Measurements from ENCODE around the gene NAP1L1.

The NAP1L1 gene

DNA sequence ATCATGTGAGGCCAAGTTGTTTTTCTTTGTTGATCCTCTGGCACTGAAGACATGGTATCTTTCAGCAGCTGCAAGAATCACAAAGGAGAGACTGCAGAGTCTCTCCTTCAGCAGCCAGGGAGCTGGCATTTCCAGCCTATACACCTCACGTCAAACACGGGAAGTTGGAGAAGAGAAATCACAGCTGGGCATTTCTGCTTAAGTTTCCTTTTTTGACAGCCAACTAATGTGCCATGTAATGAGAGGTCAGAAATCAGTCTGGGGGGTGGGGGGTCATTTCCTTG is 81.2 kb downstream of the NAP1L1 start:
- DNase-seq (ENCODE audit: low read depth in 1 of 2, low spot score in 1 of 2): no peak
- H3K4me3 ChIP-seq (replicated peaks; ENCODE audit: insufficient read depth, low read length): no peak overlapping the region
- H3K27ac ChIP-seq (replicated peaks): no peak overlapping the region
- no peaks in the 10 kb centered on the region for H3K27me3 ChIP-seq (ENCODE audit: insufficient read depth, poor library complexity, severe bottlenecking)
- TF ChIP-seq, protein P1, sequence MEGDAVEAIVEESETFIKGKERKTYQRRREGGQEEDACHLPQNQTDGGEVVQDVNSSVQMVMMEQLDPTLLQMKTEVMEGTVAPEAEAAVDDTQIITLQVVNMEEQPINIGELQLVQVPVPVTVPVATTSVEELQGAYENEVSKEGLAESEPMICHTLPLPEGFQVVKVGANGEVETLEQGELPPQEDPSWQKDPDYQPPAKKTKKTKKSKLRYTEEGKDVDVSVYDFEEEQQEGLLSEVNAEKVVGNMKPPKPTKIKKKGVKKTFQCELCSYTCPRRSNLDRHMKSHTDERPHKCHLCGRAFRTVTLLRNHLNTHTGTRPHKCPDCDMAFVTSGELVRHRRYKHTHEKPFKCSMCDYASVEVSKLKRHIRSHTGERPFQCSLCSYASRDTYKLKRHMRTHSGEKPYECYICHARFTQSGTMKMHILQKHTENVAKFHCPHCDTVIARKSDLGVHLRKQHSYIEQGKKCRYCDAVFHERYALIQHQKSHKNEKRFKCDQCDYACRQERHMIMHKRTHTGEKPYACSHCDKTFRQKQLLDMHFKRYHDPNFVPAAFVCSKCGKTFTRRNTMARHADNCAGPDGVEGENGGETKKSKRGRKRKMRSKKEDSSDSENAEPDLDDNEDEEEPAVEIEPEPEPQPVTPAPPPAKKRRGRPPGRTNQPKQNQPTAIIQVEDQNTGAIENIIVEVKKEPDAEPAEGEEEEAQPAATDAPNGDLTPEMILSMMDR (IDR thresholded peaks at IDR 0.05; ENCODE audit: insufficient read depth, low read length): no peak
- TF ChIP-seq GABPA (IDR thresholded peaks at IDR 0.05; ENCODE audit: low read depth) (no peak), SPI1 (IDR thresholded peaks at IDR 0.05; ENCODE audit: borderline replicate concordance, low read depth) (no peak), POLR2AphosphoS5 (IDR thresholded peaks at IDR 0.05; ENCODE audit: low read depth) (no peak)
- TF ChIP-seq, protein P2, sequence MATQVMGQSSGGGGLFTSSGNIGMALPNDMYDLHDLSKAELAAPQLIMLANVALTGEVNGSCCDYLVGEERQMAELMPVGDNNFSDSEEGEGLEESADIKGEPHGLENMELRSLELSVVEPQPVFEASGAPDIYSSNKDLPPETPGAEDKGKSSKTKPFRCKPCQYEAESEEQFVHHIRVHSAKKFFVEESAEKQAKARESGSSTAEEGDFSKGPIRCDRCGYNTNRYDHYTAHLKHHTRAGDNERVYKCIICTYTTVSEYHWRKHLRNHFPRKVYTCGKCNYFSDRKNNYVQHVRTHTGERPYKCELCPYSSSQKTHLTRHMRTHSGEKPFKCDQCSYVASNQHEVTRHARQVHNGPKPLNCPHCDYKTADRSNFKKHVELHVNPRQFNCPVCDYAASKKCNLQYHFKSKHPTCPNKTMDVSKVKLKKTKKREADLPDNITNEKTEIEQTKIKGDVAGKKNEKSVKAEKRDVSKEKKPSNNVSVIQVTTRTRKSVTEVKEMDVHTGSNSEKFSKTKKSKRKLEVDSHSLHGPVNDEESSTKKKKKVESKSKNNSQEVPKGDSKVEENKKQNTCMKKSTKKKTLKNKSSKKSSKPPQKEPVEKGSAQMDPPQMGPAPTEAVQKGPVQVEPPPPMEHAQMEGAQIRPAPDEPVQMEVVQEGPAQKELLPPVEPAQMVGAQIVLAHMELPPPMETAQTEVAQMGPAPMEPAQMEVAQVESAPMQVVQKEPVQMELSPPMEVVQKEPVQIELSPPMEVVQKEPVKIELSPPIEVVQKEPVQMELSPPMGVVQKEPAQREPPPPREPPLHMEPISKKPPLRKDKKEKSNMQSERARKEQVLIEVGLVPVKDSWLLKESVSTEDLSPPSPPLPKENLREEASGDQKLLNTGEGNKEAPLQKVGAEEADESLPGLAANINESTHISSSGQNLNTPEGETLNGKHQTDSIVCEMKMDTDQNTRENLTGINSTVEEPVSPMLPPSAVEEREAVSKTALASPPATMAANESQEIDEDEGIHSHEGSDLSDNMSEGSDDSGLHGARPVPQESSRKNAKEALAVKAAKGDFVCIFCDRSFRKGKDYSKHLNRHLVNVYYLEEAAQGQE (IDR thresholded peaks at IDR 0.05; ENCODE audit: insufficient replicate concordance, low read depth): no peak

DNA sequence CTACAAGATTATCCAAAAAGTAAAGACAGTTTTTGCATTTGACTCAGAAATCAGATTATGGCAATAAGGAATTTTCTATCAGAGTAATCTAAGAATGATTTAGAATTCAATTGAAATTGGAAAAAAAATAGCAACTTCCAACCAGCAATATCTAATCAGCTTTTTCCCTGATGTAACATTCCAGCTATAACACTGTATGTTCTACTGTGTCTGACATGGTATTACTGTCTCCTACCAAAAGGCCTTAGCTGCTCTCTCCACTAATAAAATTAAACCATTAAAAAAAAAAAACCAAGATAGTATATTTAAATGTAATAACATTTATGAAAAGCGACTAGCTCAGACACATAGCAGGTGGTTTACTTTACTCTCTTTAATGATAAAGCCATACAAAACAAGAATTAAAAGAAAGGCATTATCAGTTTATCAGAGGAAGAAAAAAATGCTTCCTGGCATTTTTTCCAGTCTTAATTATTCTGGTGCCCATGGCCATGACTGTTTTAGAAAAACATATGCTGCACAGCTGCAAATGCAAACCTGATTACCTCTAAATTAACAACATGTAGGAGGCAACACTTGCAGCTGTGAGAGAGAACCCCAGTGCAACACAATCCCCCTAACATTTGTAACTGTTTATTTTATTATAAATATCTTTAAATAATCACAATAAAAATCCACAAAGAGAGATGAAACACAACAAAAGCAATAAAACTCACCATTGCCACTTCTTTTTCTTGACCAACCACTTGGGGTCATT is 81.7 kb downstream of the NAP1L1 start:
- Histone ChIP-seq H3K4me3 (replicated peaks; ENCODE audit: insufficient read depth, low read length) (no peak overlapping the region), H3K27ac (replicated peaks) (no peak overlapping the region), H3K27me3 (ENCODE audit: insufficient read depth, poor library complexity, severe bottlenecking) (no peaks in the 10 kb centered on the region)
- TF ChIP-seq, protein P1 (IDR thresholded peaks at IDR 0.05; ENCODE audit: insufficient read depth, low read length): no peak
- TF ChIP-seq POLR2AphosphoS5 (IDR thresholded peaks at IDR 0.05; ENCODE audit: low read depth) (no peak), SPI1 (IDR thresholded peaks at IDR 0.05; ENCODE audit: borderline replicate concordance, low read depth) (no peak), GABPA (IDR thresholded peaks at IDR 0.05; ENCODE audit: low read depth) (no peak)
- TF ChIP-seq, protein P2 (IDR thresholded peaks at IDR 0.05; ENCODE audit: insufficient replicate concordance, low read depth): no peak
- DNase-seq (ENCODE audit: low read depth in 1 of 2, low spot score in 1 of 2): no peak

DNA sequence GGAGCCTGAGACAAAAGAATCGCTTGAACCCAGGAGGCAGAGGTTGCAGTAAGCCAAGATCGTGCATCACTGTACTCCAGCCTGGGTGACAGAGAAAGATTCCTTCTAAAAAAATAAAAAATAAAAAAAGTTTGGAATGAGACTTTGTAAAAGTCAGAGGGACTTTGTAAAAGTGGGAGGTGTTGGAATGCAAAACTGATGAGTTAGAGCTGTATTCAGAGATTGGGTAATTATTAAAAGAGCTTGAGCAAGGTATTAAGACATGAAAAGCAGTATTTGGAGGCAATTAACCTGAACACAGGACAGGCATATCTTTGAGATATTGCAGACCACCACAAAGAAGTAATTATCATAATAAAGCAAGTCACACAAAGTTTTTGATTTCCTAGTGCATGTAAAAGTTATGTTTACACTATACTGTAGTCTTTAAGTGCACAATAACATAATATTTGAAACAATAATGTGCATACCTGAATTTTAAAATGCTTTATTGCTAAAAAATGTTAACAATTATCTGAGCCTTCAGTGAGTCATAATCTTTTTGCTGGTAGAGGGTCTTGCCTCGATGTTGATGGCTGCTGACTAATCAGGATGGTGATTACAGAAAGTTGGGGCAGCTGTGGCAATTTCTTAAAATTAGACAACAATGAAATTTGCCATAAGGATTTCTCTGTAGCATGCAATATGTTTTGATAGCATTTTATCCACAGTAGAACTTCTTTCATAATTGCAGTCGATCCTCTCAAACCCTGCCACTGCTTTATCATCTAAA is 86.0 kb downstream of the NAP1L1 start:
- Histone ChIP-seq H3K4me3 (replicated peaks; ENCODE audit: insufficient read depth, low read length) (no peak overlapping the region), H3K27ac (replicated peaks) (no peak overlapping the region), H3K27me3 (ENCODE audit: insufficient read depth, poor library complexity, severe bottlenecking) (no peaks in the 10 kb centered on the region)
- DNase-seq (ENCODE audit: low read depth in 1 of 2, low spot score in 1 of 2): no peak
- TF ChIP-seq GABPA (IDR thresholded peaks at IDR 0.05; ENCODE audit: low read depth) (no peak), SPI1 (IDR thresholded peaks at IDR 0.05; ENCODE audit: borderline replicate concordance, low read depth) (no peak), POLR2AphosphoS5 (IDR thresholded peaks at IDR 0.05; ENCODE audit: low read depth) (no peak)
- TF ChIP-seq, protein P1 (IDR thresholded peaks at IDR 0.05; ENCODE audit: insufficient read depth, low read length): no peak
